Head of caudate nucleus (tissue), 42 donors: ENCODE data around the gene HOXC4.
"Not testable (repeated sequence)": the region's sequence is repeated elsewhere in the genome, so short reads cannot be mapped to it uniquely, and the experiment has no call there.

Experiments used
- DNase-seq, 42 donors: peaks; one replicate each; pipeline versions ENCODE4 v3.0.0 to v3.0.0-alpha.2; 2020 to 2021; ENCODE audit warnings: mixed read lengths in 7 of 42
- intact Hi-C: fragments of 100-400 bp; cut with DNase I; formaldehyde crosslinking; loops from one replicate; pipeline ENCODE4 v1.15.0; 2022

The HOXC4 gene

DNA sequence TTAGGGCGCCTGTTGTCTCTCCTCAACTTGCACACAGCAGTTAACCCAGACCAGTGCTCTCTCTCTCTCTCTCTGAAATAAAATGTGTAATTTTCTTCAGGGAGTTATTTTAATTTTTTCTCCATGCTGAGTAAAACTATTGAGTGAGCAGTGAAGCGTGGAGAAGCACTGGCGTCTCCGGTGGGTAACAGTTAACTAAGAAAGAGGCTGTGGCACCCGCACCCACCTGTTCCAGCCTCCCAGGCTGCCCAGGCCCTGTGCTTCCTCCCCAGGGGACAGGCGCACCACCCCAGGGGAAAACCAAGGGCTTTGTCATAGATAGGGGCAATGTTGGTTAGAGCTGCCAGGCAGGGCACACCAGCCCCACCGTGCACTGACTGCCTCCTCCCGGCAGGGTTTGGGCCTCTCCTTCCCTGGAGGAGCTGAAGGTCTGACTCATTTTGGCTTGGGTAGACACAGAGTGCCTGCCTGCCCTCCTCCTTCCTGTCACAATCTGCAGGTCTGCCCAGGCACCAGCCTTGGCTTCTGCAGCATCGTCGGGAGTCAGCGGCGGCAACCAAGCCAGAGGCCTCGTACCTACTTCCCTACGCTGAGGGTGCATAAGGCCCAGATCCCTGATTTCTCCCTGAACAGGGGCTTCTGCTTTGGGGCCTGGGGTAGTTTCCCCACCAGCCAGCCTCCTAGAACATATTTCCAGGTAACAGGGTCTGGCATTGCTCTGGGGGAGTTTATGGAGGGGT, 16.8 kb upstream of the HOXC4 start:
- intact Hi-C loops: no loop called here
- DNase-seq: no peak

DNA sequence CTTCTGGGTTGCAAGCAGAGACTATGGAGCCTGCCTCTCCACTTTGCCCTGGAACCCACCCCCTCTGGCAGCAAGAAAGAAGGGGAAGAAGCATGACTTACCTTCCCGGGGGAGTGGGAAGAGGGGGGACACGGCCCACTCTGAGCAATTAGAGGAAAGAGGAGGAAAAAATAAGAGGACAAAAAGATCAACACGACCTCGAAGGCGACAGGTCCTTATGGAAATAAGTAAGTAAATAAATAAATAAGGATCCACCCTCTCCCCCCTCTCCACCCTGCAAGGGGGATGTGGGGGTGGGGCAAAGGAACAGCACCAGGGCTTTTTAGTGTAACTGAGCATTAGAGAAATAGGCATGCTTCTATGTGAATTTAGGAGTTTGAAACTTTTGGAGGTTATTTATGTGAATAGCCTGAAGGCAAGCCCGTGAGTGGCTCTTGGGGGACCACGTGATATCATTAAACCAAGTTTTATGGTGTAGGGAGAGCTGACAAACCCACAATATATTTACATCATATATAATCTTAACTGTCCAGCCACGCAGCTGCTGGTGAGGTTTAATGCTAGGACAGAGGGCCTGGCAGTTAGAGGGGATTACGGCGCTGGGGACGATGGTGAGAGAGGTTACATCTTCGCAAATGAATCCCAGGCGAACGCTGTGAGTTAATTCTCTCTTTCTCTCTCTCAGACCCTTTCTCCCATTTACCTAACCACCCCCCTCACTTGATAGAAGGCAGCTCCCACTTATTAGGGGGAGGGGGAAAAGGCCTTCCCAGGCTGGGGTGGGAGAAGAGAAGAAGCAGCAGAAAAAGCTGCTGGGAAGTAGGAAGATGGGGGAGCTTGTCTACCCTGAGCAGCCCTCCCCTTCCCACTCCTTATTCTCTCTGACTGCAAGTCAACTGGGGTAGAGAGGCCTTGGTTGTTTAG, 16.0 kb upstream of the HOXC4 start:
- intact Hi-C loops: no loop called here
- no peak for DNase-seq

DNA sequence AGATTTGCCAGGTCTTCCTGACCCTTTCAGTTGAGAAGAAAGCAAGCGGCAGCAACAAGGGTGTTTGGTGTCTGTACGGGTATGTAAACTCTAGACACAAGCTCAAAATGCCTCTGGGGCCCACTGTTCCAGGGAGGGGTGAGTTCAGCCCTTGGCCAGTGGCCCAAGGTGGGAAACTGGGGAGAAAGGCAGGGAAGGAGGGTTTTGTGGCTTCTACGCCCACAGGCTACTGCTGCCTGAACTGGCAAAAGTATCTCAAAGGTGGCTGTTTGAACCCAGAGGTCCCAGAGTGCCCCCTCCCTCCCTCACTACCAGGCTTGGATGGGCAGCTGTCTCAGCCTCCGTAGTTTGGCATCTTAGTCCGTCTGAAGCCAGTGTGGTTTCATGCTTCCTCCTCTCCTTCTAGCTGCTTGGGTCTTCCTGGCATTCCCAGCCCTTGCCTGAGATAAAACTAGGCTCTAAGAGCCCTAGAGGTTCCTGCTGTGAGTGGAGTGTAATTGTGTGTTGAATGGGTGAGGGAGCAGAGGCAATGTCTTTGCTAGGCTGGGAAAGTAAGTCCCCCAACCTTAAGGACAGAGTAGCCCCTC, 15.3 kb upstream of the HOXC4 start:
- no peak for DNase-seq
- intact Hi-C loops: no loop called here

DNA sequence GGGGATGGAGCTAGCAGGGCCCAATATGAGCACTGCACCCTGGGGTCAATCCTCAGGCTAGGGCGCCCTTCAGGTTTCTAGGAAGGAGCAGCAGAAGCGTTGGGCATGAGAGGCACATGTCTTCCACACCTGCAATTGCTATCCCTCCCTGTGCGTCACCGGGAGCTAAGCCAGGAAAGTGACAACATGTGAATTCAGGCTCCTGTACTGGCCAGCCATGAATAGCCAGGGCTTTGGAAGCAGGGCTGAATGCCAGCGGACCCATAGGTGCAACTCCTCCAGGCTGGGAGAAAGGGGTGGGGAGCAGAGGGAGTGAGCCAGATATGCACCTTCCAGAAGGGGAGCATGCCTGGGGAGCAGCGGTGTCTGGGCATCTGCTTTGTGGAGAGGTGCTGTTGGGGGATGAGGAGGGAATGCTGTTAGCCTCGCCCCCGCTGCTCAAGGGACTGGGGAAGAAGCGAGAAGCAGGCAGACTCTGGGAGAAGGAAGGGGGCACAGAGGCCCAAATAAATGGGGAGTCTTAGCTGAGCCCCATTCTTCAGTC, 14.7 kb upstream of the HOXC4 start:
- intact Hi-C loops: no loop called here
- DNase-seq: no peak

DNA sequence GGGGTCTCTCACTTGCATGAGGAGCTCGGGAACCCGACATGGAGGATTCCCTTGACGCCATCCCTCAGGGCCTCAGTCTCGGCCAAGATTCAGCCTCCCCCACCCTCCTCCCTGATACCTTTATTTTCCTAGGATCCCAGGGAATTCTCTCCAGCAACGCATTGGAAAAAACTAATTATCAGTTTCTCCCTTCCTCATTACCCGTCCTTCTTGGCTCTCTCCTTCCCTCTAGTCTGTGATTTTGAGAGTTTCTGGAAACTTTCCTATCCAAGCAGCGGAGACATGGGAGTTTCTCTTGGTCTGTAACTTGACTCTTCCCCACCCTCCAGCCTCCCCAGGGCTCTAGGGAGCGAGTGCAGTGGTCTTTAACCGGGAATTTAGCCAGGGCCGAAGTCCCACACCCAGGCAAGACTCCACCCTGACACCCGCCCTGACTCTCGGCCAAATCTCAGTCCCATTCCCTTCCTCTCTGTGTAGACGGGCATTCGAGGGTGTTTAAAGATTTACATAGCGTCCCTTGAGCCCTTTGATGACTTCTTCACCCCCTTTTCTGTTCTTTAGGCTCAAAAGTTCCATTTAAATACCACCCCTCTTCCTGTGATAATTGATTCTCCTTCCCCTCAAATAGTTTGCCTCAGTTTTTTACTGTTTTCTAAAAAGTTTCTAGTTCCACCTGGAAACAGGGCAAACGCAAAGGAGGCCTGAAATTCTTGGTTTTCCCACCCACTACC, 14.1 kb upstream of the HOXC4 start:
- intact Hi-C loops: no loop called here
- DNase-seq: no peak

DNA sequence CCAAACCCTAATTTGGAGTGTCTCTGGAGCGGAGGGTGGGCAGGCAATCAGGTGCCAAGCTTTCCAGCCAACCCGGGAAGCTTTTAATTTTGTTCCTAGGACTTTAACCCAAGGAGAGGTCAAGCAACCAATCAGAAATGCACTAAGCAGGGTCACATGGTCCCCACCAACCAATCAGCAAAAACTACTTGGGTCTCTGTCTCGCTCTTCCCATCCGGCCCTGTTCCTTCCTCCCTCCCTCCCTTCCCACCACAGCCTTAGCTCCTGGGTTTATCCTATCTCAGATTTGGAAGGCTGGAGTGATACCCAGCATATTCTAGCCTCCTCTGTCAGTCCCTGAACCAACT, 13.5 kb upstream of the HOXC4 start:
- no peak for DNase-seq
- intact Hi-C loops: no loop called here

DNA sequence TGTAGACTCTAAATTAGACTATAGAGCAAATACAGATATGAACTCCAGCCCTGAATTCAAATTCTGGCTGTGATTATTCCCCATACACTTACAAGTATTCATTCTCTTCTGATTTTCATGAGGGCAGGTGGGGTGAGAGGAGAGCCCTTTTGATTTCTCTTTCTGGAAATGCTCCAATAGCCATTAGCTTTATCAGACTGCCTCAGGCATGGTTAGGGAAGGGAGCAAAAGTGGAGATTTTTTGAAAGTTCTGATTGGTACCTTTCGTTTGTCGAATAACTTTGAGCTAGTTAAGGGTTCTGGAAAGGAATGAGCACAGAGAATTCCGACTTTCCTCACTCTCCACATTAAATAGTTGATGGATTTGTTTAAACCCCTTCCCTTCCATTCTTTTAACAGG, 13.0 kb upstream of the HOXC4 start:
- DNase-seq: no peak

DNA sequence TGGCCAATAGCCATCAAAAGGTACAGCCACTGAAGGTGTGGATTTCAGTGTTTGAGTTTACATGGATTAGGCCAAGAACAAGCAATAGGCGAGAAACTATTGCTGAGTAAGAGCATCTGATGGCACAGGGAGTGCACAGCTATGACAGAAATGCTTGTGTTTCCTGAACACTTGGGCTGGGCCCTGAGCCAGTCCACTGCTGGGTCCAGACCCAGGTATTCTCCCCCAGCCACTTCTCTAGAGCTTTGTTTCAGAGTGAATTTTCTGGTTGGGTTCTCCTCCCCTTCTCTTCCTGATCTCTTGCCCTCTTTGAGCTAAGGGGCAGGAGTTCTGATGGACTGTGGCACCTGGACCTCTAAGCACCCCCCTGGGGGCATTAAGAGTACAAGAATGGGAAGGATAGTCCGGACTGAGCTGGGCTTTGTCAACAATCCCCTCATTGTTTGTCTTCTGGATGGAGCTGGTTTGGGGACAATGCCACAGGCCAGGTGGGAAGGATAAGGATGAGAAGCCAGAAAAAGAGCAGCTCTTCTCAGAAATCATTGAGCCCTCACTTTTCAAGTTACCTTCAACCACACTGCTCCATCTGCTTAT, 12.4 kb upstream of the HOXC4 start:
- no peak for DNase-seq
- intact Hi-C loops: no loop called here

More for the DNA sequence above, 13.0 kb upstream of the HOXC4 start:
- intact Hi-C loops: no loop called here

DNA sequence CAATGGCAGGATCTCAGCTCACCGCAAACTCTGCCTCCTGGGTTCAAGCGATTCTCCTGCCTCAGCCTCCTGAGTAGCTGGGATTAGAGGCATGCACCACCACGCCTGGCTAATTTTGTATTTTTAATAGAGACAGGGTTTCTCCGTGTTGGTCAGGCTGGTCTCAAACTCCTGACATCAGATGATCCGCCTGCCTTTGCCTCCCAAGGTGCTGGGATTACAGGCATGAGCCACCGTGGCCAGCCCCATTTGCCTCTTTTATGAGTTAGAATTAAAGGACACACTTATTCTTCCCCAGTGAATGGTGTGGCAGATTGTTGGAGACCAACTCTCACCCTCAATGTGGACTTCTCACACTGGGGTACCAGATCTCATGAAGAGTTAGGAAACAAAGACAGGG, 11.6 kb upstream of the HOXC4 start:
- intact Hi-C loops, DNase-seq: not testable (repeated sequence)

DNA sequence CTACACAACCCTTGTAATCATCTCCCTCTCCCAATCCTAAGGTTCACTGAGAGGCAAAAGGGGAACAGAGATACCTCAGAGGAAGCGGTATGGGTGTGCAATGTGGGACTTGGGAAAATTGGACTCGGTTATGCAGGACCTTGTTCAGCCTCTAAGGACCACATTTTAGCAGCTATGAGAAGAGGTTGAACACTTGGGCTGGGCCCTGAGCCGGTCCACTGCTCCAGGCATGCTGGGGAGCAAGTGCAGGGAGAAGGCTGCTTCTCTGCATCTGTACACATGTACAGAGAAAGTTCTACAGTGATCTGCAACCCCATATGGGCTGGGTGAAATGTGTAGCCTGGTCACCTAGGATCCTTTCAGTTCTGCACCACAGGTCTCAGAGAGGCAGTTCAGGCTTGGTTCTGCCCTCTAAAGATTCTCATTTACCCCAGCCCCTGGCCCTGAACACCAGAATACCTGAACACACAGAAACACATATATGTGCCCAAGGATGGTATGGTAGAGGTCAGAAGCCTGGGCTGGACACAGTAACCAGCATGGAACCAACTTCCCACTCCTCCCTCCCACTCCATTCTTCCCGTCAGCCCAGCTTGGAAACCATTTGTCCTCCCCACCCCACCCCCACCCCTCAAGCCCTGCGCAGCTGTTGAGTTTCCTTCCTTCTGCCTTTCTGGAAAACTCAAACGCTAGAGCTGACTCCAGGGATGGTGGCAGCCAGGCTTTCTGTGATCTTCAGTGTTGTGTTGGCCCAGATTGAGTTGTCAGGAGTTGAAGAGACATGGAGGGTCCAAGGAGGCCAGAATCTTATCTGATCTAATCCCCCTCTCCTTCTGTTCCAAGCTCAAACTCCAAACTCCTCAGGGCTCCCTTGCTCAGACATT, 10.4 kb upstream of the HOXC4 start:
- intact Hi-C loops: no loop called here
- no peak for DNase-seq

DNA sequence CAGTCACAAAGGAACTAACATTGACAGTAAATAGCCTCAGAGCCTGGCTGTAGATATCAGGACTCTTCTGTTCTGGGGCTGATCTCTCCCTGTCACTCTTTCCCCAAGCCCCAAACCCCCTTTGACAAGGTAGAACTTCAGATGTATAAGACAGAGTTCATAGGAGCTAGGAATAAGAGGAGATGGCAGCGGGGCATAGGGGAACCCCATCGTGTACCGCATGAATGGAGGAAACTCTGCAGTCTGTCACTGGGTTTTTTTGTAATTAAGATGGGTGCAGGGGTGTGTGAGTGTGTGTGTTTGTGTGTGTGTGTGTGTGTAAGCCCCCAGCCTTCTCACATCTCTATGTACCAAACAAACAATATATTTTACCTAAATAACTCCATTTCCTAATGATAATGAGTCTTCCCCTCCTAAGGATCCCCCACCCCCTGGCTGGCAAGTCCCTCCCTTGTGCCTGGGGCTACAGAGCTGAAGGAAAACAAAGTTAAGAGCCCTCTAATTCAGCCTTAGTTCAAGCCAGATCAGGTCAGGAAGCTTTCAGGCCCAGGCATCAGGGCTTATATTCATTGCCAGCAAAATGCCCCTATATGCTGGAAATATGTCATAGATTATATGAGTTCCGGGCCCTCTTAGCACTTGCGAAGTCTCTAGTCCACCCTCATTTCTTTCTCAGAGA, 9.1 kb upstream of the HOXC4 start:
- intact Hi-C loops: no loop called here
- DNase-seq: no peak

DNA sequence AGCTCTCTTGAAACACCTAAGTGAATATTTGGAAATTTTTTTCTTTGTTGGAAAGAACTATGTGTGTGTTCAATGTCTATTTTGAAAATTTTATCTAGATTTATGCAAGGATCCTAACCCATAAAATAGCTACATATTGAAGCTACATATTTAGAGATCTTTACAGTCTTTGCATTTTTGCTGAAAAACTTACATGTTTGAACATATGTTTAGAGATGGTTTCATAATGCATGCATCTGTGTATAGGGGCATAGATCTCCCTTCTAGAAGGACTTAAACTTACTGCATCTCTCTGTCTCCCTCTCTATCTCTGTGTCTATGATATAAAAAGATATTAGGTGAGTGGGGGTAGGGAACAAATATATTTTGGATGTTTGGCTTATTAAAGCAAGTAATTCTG, 8.2 kb upstream of the HOXC4 start:
- DNase-seq: no peak
- intact Hi-C loops: no loop called here

DNA sequence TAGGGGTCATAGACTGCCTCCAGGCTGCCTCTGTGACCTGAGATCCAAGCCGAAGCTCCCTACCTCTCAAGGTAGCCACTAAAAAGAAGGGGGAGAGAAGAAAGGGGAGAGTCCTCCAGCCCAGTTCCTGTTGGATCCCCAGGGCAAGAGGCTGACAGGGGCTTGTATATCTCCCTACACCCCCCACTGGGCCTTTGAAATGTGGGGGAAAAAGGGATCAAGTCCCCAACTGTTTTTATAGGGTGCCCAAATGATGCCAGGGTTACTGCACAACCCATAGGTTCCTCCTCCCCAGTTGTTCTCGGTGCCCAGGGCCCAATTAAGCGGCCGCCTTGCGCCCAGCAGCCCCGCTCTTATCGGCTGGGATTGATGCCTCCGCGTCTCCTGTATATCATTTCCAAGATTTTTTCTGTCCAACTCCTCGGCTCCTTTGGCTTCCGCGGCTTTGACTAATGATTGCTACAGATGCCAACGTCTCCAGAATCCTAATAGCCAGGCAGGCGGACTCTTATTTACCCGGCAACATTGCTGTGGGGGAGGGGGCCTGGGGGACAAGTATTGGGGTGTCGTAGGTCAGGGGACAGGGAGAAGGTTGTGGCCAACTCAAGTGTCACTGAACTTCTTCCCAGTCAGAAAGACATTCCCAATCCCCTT, 7.6 kb upstream of the HOXC4 start:
- DNase-seq: no peak
- intact Hi-C loops: no loop called here

DNA sequence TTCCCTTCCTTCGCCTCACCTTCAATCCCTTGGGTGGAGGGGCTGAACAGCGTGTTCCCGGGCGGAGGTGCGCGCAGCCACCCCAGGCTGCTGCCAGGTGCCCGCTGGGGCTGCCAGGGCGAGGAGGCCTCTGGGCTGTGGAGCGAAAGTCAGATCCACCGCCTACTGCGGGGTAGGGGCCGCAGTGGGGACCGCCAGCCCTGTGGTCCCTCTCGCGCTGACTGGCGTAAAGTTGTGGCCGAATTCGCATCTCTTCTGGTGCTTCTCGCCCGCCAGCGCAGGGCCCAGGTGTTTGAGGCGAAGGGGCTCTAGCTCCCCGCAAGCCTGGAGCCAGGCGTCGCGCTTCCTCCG, 6.9 kb upstream of the HOXC4 start:
- intact Hi-C loops: no loop called here
- DNase-seq: no peak

DNA sequence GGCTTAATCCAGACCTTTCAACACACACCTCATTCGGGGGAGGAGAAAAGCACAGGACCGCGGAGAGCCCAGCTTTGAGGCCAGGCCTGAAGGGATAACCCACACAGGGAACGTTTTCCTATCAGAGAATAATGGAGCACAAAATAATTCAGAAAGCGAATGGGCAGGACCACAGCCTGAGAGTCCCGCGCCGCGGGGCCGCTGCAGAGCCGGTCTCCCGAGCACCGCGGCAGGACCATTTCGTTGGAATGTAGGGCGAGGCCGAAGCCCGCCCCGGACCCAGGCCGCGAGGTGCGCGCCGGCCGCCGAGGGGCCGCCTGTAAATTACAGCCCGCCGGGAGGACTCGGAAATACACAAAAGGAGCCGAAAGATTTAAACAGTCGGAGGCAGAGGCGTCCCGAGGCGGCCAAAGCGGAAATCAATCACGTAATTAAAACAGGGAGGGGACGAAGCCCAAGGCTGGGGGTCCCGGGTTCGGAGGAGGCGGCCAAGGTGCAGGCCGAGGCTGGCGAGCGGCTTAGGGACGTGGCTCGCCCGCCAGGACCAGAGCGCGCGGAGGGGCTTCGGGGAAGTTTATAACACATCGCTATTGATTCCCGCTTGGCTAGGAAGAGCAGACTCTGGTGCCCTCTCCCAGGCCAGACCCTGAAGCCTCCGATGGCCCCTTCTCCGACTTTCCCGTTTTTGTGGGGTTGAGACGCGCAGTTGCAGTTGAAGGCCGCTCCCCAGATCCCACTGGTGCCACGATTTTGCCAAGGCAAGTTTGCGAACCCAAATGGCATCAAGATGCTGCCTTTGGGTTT, 6.3 kb upstream of the HOXC4 start:
- no peak for DNase-seq
- intact Hi-C loops: no loop called here

DNA sequence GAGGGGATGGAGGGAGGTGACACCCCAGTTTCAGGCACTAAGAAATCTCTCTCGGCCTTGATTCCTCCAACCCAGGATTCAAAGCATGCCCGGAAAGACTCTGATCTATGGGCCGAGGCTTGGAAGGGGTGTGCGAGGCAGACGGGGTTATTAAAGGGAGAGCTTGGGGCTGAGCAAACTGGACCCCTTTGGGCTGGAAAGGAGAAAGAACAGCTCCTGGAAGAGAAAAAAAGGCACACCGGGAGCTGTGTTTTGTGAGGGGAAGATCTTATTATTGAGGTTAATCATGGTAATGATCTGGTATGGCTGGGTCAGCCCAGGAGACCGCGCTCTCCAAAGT, 5.7 kb upstream of the HOXC4 start:
- intact Hi-C loops: no loop called here
- DNase-seq: no peak
